AG08395 (cell line): Measurements from ENCODE around the gene PIK3C2G.

Source experiments
- DNase-seq: peaks from one replicate; pipeline ENCODE4 v3.0.0; 2012; ENCODE audit warnings: mixed read lengths, low spot score

Gene PIK3C2G

DNA sequence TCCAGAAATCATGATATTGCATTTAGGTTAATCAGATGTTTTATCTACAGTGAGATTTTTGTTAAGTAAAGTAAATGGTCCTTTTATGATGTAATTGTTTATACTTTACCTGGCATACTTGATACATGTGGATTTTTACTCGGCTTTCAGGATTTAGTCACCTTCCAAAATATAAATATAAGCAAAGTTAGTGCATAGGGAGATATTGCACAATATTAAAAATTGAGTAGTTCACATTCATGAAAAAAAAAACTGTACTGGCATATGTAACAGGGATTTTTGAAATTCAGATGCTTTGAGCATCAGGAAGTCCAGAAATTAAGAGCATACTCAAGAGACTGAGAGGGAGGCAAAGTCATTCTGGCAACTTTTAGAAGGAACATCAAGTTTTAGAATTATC, 303.0 kb downstream of the PIK3C2G start:
- DNase-seq = no peak

DNA sequence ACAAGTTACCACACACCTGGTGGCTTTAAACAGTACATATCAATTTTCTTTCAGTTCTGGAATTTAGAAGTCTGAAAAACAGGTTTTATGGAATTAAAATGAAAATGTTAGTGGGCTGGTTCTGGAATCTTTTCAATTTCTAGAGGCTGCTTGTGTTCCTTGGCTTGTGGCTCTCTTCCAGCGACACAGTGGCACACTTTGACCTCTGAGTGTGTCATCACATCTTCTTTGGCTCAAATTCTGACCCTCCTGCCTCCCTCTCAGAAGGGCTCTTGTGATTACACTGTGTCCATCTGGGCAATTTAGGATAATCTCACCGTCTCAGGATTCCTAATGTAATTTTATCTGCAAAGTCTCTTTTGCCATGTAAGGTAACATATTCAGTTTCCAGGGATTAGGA, 306.5 kb downstream of the PIK3C2G start:
- no peak for DNase-seq

GRCh38 chr12:18570543-18570942, 309.2 kb downstream of the PIK3C2G start:
- no peak for DNase-seq

DNA sequence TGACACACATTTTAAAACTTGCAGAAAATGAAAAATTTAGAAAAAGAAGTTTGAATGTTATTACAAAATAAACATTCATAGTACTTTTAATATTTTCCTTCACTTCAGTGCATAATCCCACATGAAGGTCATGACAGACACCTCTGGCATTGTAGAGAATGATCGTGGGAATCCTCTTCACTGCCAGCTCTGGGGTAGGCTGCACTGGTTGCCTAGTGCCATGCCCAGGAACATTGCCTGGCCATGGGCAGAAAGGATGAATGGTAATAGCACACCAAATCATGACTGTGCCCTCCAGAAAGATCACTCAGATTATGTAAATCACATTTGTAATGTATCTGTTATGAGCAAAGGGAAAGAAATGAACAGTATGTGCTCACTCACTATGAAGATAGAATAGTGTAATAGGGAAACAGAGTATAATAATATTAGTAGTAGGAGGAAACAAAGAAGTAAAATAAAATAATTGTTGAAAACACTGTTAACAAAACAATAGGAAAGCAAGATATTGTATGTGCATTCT, 314.8 kb downstream of the PIK3C2G start:
- no peak for DNase-seq

- no peak for DNase-seq
Measured at GRCh38 chr12:18576648-18577047, 315.3 kb downstream of the PIK3C2G start.

DNA sequence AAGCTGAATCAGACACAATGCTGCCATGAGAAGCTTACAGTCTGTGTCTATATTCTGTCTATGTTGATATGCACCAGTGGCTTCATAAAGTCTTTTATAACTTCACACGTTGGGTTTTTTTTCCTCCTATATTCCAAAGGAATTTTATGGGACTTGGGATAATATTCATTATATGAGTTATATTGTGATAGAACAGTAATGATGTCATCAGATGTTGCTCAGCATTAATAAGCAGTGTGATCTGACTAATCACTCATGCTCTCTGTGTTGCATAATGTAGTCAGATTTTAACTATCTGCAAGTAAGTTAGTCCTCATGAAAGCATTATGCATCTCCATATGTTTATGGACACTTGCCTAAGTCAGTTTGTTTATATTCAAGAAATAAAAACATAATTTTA, 316.9 kb downstream of the PIK3C2G start:
- DNase-seq = peak; percentile 15

- no peak for DNase-seq
Measured at GRCh38 chr12:18580291-18580690, 319.0 kb downstream of the PIK3C2G start.

DNA sequence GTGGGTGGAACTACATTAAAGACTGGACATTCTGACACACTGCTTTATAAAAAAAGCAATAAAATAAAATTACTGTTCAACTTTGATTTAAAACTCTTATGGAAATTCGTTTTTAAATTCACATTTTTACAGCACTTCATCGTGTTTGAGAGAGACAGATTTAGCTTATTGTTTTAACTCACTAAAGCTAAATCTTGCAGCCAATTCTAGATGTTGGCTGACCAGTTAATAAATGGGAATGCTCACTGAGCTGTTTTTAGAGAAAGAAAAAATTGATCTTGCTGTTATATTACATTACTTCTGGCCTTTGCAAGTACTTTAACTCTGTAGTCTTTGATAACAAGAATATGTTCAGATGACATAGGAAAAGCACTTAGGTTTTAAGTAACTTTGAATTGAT, 319.4 kb downstream of the PIK3C2G start:
- DNase-seq = no peak

GRCh38 chr12:18581232-18581962, 320.1 kb downstream of the PIK3C2G start:
- no peak for DNase-seq

GRCh38 chr12:18583655-18584054, 322.3 kb downstream of the PIK3C2G start:
- no peak for DNase-seq

GRCh38 chr12:18586581-18586980, 325.3 kb downstream of the PIK3C2G start:
- no peak for DNase-seq

DNA sequence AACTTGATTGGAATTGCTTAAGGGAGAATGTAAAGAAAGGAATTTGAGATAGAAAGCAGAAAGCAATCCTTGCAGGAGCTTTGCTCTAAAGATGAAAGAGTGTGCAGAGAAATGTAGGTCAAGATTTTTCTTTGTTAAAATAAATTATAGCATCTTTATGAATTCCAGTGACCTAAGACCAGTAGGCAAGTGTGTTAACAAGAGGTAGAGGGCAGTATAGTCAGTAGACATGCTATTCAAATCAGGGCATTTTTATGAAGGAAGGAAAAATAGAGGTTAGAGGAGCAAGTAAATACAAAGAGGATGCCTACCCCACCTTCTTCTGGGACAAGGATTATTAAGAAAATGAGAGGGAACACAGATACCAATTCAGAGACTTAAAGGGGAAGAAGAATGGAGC, 328.0 kb downstream of the PIK3C2G start:
- peak; percentile 7 for DNase-seq

- DNase-seq = no peak
Measured at GRCh38 chr12:18591473-18591872, 330.2 kb downstream of the PIK3C2G start.

GRCh38 chr12:18595412-18595811, 334.1 kb downstream of the PIK3C2G start:
- DNase-seq = no peak

DNA sequence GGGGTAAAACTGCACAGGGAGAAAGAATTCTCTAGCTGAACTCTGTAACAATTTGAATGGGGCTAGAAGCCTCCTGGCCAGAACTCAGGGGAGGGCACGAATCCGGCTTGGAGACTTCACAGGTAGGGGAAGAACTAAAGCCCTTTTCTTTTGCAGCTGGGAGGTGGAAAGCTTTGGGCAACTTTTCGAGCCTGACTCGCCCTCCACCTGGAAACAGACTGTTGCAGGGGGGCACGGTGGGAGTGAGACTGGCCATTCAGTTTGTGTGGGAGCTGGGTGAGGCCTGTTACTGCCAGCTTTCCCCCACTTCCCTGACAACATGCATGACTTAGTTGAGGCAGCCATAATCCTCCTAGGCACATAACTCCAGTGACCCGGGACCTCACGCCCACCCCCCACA, 340.6 kb downstream of the PIK3C2G start:
- DNase-seq = no peak

DNA sequence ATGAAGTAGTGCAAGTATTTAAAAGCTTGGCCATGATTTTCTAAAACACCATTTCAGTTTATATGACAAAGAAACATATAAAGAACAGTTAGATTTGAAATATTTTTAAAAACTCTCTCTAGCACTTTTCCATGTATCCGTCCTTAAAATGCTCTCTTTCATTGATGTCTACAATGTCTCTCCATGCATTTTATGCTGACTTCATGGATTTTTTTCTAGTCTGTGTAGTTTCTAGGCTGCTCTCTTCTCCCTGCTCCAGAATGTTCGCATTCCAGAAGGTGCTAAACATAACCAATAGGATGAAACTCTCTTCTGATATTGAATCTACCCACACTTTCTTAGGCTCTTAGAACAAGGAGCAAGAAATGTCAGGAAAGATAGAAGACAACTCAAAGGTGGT, 351.7 kb downstream of the PIK3C2G start:
- DNase-seq = peak; percentile 11

DNA sequence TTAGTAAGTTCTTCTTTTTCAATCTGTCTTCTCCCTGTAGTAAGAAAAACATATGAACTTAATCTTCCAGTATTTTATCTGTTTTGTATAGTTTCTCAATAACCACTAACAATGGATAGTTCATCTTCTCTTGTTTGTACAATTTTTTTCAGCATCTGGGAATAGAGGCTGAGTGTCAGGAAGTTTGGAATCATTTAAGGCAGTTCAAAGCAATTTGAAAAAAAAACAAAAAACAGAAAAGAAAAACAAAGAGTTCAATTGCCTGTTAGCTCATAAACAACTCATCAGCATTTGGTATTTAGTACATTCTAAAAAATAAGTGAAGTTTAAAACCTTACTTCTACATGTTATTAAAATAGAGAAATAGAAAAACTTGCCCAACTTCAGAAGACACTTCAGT, 359.7 kb downstream of the PIK3C2G start:
- no peak for DNase-seq

- DNase-seq = no peak
Measured at GRCh38 chr12:18629445-18629844, 368.1 kb downstream of the PIK3C2G start.

DNA sequence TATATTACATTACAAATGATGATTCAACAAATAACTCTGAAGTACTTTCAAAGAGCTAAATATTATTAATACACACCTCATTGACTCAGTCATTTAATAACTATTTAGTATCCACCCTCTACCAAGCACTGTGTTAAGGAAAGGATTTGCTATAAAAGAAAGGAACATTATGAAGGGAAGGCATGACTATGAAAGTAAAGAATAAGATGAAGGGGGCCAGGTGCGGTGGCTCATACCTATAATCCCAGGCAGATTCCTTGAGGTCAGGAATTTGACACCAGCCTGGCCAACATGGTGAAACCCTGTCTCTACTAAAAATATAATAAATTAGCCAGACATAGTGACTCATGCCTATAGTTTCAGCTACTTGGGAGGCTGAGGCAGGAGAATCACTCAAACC, 368.6 kb downstream of the PIK3C2G start:
- no peak for DNase-seq

DNA sequence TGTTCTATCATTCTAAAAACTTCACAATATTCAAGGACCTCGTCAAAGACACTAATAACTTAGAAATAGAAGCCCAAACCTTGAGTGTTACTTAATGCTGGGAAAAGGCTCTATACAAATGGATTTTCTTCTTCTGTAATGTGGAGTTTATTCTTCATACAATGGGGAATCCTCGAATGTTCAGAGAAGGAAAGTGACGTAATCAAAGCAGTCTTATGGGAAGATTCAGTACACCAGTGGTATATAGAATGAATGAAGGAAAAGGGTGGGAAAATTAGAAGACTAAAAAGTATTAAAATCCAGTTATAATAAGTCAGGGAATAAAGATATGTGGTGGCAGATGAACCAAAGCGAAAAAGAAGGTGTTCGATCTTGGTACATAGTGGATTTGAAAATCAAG, 370.0 kb downstream of the PIK3C2G start:
- no peak for DNase-seq

- no peak for DNase-seq
Measured at GRCh38 chr12:18632848-18633247, 371.5 kb downstream of the PIK3C2G start.

- no peak for DNase-seq
Measured at GRCh38 chr12:18634382-18634781, 373.1 kb downstream of the PIK3C2G start.

- DNase-seq = no peak
Measured at GRCh38 chr12:18640321-18640955, 379.1 kb downstream of the PIK3C2G start.

GRCh38 chr12:18643681-18644080, 382.4 kb downstream of the PIK3C2G start:
- peak; percentile 10 for DNase-seq
